GM23338 (cell line): ENCODE results near the gene TP53BP2. TPM values are rescaled to one million over a fixed set of nuclear protein-coding genes. Genes with fewer than 3 reads are reported as not detected.

ENCODE experiments used
- ATAC-seq: fragments of 200-7000 bp; cut with Tn5 transposase; 3 replicates; pipeline ENCODE4 v1.9.1; 2020
- DNase-seq: peaks from one replicate; pipeline ENCODE4 v3.0.0-alpha.2; 2015; ENCODE audit warnings: low spot score
- H2AFZ ChIP-seq: fragments of 200-600 bp; sonication (generic); 2 replicates; pipeline ENCODE4 v1.8.0; 2016; ENCODE audit warnings: antibody characterized with exemption, mild to moderate bottlenecking, moderate library complexity
- H3F3A ChIP-seq: fragments of 200-600 bp; sonication (generic); replicated peaks from 2 replicates; pipeline ENCODE4 v1.8.0; 2017; ENCODE audit warnings: antibody characterized with exemption, mixed run types, low read depth
- H3K27ac ChIP-seq: fragments of 200-600 bp; sonication (generic); 2 replicates; pipeline ENCODE4 v1.6.1; 2016; ENCODE audit warnings: low read depth
- H3K27me3 ChIP-seq: fragments of 200-600 bp; sonication (generic); 2 replicates; pipeline ENCODE4 v1.8.0; 2016; ENCODE audit warnings: mild to moderate bottlenecking, mixed run types, moderate library complexity; ENCODE audit not compliant: insufficient read depth
- H3K36me3 ChIP-seq: fragments of 200-600 bp; sonication (generic); 2 replicates; pipeline ENCODE4 v1.8.0; 2016; ENCODE audit warnings: mild to moderate bottlenecking; ENCODE audit not compliant: insufficient read depth
- H3K4me1 ChIP-seq: fragments of 200-600 bp; sonication (generic); 2 replicates; pipeline ENCODE4 v1.8.0; 2016; ENCODE audit warnings: mild to moderate bottlenecking, moderate library complexity; ENCODE audit not compliant: insufficient read depth
- H3K4me2 ChIP-seq: fragments of 200-600 bp; sonication (generic); 2 replicates; pipeline ENCODE4 v1.7.1; 2017; ENCODE audit warnings: mixed run types
- H3K4me3 ChIP-seq: fragments of 200-600 bp; sonication (generic); 2 replicates; pipeline ENCODE4 v1.6.1; 2016; ENCODE audit warnings: mixed run types
- H3K79me2 ChIP-seq: fragments of 200-600 bp; sonication (generic); replicated peaks from 2 replicates; pipeline ENCODE4 v1.8.0; 2017; ENCODE audit warnings: mild to moderate bottlenecking; ENCODE audit not compliant: insufficient read depth
- H3K9me2 ChIP-seq: fragments of 200-600 bp; sonication (generic); 2 replicates; pipeline ENCODE4 v1.8.0; 2017; ENCODE audit not compliant: insufficient read depth
- H4K20me1 ChIP-seq: fragments of 200-600 bp; sonication (generic); replicated peaks from 2 replicates; pipeline ENCODE4 v1.8.0; 2017; ENCODE audit warnings: mild to moderate bottlenecking; ENCODE audit not compliant: insufficient read depth
- H3K27ac Mint-ChIP-seq: 2 replicates; pipeline ENCODE4 v1.8.0; 2020; ENCODE audit warnings: inconsistent platforms, mild to moderate bottlenecking, moderate library complexity, mixed read lengths
- H3K27me3 Mint-ChIP-seq: 3 replicates; pipeline ENCODE4 v1.8.0; 2022; ENCODE audit warnings: low read depth, mild to moderate bottlenecking, moderate library complexity, mixed read lengths, inconsistent platforms; ENCODE audit not compliant: insufficient read depth, poor library complexity
- H3K36me3 Mint-ChIP-seq: 3 replicates; pipeline ENCODE4 v1.8.0; 2021; ENCODE audit warnings: low read depth, mild to moderate bottlenecking, inconsistent platforms, moderate library complexity, mixed read lengths
- H3K4me1 Mint-ChIP-seq: 3 replicates; pipeline ENCODE4 v1.8.0; 2020; ENCODE audit warnings: mild to moderate bottlenecking, inconsistent platforms, mixed read lengths
- H3K4me3 Mint-ChIP-seq: 3 replicates; pipeline ENCODE4 v1.8.0; 2021; ENCODE audit warnings: moderate library complexity, mild to moderate bottlenecking, inconsistent platforms, mixed read lengths
- H3K9me3 Mint-ChIP-seq: 3 replicates; pipeline ENCODE4 v1.8.0; 2020; ENCODE audit warnings: moderate library complexity, mild to moderate bottlenecking, inconsistent platforms, mixed read lengths
- JUNB ChIP-seq: IDR thresholded peaks from one replicate; pipeline ENCODE4 v1.6.1; 2016; ENCODE audit warnings: antibody characterized with exemption; ENCODE audit not compliant: unreplicated experiment
- NANOG ChIP-seq: IDR thresholded peaks from 2 replicates; pipeline ENCODE4 v1.6.1; 2016; ENCODE audit warnings: antibody characterized with exemption, borderline replicate concordance
- POLR2AphosphoS5 ChIP-seq: IDR thresholded peaks from 2 replicates; pipeline ENCODE4 v1.6.1; 2016; ENCODE audit warnings: antibody characterized with exemption, low read depth
- STAT1 ChIP-seq: IDR thresholded peaks from one replicate; pipeline ENCODE4 v1.6.1; 2016; ENCODE audit warnings: antibody characterized with exemption; ENCODE audit not compliant: unreplicated experiment
- ZNF462 ChIP-seq: fragments of 250-450 bp; sonication (Bioruptor Pico); IDR thresholded peaks from 2 replicates; pipeline ENCODE4 v1.5.0; 2020; ENCODE audit warnings: mild to moderate bottlenecking, moderate library complexity
- polyA plus RNA-seq: library from polyadenylated mRNA; unstranded; fragments of >200 nt; fragmentation: Nextera tagmentation; extraction: Ambion mirVana; gene quantifications from 2 replicates; pipeline ENCODE4 v1.2.1, GENCODE V29; 2016
- total RNA-seq: library from RNA; depleted of rRNA; stranded (reverse); fragments of >200 nt; shearing (Covaris generic); gene quantifications from 2 replicates; pipeline ENCODE4 v1.2.3, GENCODE V29; 2014

TP53BP2 gene
- total and polyA plus RNA-seq, 2 experiments from 2014 or later: 10.1 to 32.9 TPM

GRCh38 chr1:223732993-223733798 is 112.6 kb downstream of the TP53BP2 start:
- H3K9me2 ChIP-seq: peaks cover 10% of the 10 kb centered on the region
- H3K4me3 ChIP-seq: no peak overlapping the region
- H3K4me1 ChIP-seq: peaks cover 36% of the 10 kb centered on the region
- H4K20me1 ChIP-seq: no peaks in the 10 kb centered on the region; the same call in 1 of the 2 replicates
- no peaks in the 10 kb centered on the region for H3K36me3 ChIP-seq
- Mint-ChIP-seq H3K36me3 (peaks cover 9% of the 10 kb centered on the region), H3K4me1 (peaks cover 49% of the 10 kb centered on the region), H3K9me3 (no peaks in the 10 kb centered on the region; the same call in 2 of the 3 replicates), H3K27ac (no peak overlapping the region), H3K4me3 (no peak overlapping the region), H3K27me3 (peaks cover 58% of the 10 kb centered on the region)
- H3F3A ChIP-seq: no peaks in the 10 kb centered on the region
- H3K79me2 ChIP-seq: no peaks in the 10 kb centered on the region
- TF ChIP-seq POLR2AphosphoS5 (no peak), NANOG (no peak), STAT1 (no peak), JUNB (no peak), ZNF462 (CRISPR knock-in tag) (no peak)
- DNase-seq (no peak), ATAC-seq (peak; percentile 19; the same call in 2 of the 3 replicates)
- no peak overlapping the region for H3K27ac ChIP-seq
- H3K4me2 ChIP-seq: peak overlapping the region; percentile 64; the same call in 1 of the 2 replicates
- H3K27me3 ChIP-seq: peaks cover 56% of the 10 kb centered on the region
- no peak overlapping the region for H2AFZ ChIP-seq
